HepG2 (cell line): ENCODE results near the gene MED22. TPM values are rescaled to one million over a fixed set of nuclear protein-coding genes. Genes with fewer than 3 reads are reported as not detected.
A peak's percentile ranks its signal among the peaks of the same experiment; 100 is the strongest.

Source experiments
- GATAD2A ChIP-seq: IDR thresholded peaks from 2 replicates; pipeline ENCODE4 v1.6.1; 2016
- HOXA3 ChIP-seq: sonication (generic); formaldehyde crosslinking; IDR thresholded peaks from 2 replicates; pipeline ENCODE4 v1.5.0; 2020; ENCODE audit warnings: missing genetic modification reagents
- POLR2A ChIP-seq, 2 experiments: IDR thresholded peaks; 2 replicates each; pipeline ENCODE4 v1.6.1; 2011; ENCODE audit warnings: low read depth in 2 of 2, low read length in 2 of 2, mild to moderate bottlenecking in 1 of 2, moderate library complexity in 1 of 2; ENCODE audit not compliant: insufficient read depth in 1 of 2
- SATB2 ChIP-seq: sonication (generic); formaldehyde crosslinking; IDR thresholded peaks from 2 replicates; pipeline ENCODE4 v1.5.0; 2020; ENCODE audit warnings: missing genetic modification reagents
- SRSF1 ChIP-seq: fragments of 200-400 bp; formaldehyde crosslinking; optimal IDR thresholded peaks from 2 replicates; pipeline ENCODE3; 2017; ENCODE audit warnings: mild to moderate bottlenecking, low read depth, low read length, moderate library complexity
- TRIM24 ChIP-seq: sonication (generic); formaldehyde crosslinking; IDR thresholded peaks from 2 replicates; pipeline ENCODE4 v1.8.0; 2022; ENCODE audit warnings: mild to moderate bottlenecking, missing genetic modification reagents
- polyA plus RNA-seq, 8 experiments: library from polyadenylated mRNA; depleted of rRNA in 3 of 8; stranded (reverse) in 7 of 8; unstranded in 1 of 8; fragments of >200 nt; fragmentation: Illumina TruSeq in 4 of 8; extraction: Trizol in 4 of 8; gene quantifications; 2 replicates each; pipeline versions ENCODE4 v1.2.1 to v1.2.3, GENCODE V29; 2011 to 2016; ENCODE audit warnings: low read depth in 4 of 8, missing spikeins in 1 of 8, mixed read lengths in 1 of 8; ENCODE audit not compliant: insufficient read depth in 1 of 8
- total RNA-seq, 5 experiments: library from RNA; depleted of rRNA; stranded (reverse); fragments of >200 nt; fragmentation: Illumina TruSeq; extraction: Trizol; gene quantifications; 2 replicates each; pipeline ENCODE4 v1.2.3, GENCODE V29; 2016; ENCODE audit warnings: low read depth in 1 of 5
- TF ChIP-seq, protein P1 (sequence below): sonication (generic); formaldehyde crosslinking; IDR thresholded peaks from 2 replicates; pipeline ENCODE4 v1.5.0; 2020; ENCODE audit warnings: mild to moderate bottlenecking, missing genetic modification reagents, borderline replicate concordance
- TF ChIP-seq, protein P2 (sequence below): sonication (generic); formaldehyde crosslinking; IDR thresholded peaks from 2 replicates; pipeline ENCODE4 v1.8.0; 2022; ENCODE audit warnings: missing genetic modification reagents, mild to moderate bottlenecking, moderate library complexity, borderline replicate concordance
- TF ChIP-seq, protein P3 (sequence below): sonication (generic); formaldehyde crosslinking; IDR thresholded peaks from 2 replicates; pipeline ENCODE4 v1.5.1; 2020; ENCODE audit warnings: missing genetic modification reagents, mild to moderate bottlenecking, borderline replicate concordance
- TF ChIP-seq, protein P4 (sequence below), 2 experiments: fragments of 450-650 bp in 1 of 2; sonication (generic) in 1 of 2; formaldehyde crosslinking in 1 of 2; IDR thresholded peaks; 2 replicates each; pipeline versions ENCODE4 v1.6.1 to v1.8.0; 2016 to 2022; ENCODE audit warnings: antibody characterized with exemption in 1 of 2, mild to moderate bottlenecking in 1 of 2, missing genetic modification reagents in 1 of 2

Gene MED22
- total and polyA plus RNA-seq, 2 of the 13 experiments (the other 11 are each of a cell fraction or from before 2014, with no cell fraction given) = 15.8 to 22.1 TPM

DNA sequence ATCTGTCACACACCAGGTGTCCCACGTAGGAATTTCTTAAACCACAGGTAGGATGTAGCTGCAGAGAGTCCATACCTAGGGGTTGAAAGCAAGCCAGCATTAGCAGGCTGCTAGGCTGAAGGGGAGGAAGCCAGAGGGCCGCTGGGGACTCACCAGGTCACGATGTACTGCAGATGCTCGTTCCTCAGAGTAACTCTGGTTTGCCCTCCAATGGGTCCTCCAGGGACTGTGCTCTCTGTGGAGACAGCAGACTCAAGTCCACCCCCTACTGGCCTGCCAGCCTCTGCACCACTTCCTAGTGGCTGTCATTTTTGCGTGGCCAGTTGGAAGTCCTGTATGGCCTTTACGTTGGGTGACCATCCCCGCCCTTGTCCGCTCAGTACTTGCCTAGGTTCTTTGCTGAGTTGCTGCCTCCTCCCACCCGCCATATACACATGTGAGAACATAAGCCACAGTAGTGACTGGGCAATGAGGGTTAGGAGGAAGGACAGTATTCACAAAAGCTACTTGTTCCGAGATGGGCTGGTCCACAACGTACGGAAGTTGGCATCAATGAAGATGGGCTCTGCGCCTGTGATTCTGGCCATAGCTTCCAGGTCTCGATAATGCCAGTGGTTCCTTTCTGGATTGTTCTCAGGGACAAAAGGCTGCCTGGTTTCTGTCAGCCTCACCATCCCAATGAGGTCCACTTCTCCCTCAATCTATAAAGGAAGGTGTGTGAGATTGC lies 4.1 kb upstream of the MED22 start (continued):
- TF ChIP-seq, protein P1, sequence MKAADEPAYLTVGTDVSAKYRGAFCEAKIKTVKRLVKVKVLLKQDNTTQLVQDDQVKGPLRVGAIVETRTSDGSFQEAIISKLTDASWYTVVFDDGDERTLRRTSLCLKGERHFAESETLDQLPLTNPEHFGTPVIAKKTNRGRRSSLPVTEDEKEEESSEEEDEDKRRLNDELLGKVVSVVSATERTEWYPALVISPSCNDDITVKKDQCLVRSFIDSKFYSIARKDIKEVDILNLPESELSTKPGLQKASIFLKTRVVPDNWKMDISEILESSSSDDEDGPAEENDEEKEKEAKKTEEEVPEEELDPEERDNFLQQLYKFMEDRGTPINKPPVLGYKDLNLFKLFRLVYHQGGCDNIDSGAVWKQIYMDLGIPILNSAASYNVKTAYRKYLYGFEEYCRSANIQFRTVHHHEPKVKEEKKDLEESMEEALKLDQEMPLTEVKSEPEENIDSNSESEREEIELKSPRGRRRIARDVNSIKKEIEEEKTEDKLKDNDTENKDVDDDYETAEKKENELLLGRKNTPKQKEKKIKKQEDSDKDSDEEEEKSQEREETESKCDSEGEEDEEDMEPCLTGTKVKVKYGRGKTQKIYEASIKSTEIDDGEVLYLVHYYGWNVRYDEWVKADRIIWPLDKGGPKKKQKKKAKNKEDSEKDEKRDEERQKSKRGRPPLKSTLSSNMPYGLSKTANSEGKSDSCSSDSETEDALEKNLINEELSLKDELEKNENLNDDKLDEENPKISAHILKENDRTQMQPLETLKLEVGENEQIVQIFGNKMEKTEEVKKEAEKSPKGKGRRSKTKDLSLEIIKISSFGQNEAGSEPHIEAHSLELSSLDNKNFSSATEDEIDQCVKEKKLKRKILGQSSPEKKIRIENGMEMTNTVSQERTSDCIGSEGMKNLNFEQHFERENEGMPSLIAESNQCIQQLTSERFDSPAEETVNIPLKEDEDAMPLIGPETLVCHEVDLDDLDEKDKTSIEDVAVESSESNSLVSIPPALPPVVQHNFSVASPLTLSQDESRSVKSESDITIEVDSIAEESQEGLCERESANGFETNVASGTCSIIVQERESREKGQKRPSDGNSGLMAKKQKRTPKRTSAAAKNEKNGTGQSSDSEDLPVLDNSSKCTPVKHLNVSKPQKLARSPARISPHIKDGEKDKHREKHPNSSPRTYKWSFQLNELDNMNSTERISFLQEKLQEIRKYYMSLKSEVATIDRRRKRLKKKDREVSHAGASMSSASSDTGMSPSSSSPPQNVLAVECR (CRISPR knock-in tag) = peak; percentile 30; the same call in 1 of the 2 replicates
- TF ChIP-seq GATAD2A (CRISPR knock-in tag) = peak; percentile 37; the same call in 1 of the 2 replicates
- TF ChIP-seq POLR2A (IDR thresholded peaks at IDR 0.05; ENCODE audit: insufficient read depth in 1 of 2, low read depth in 2 of 2, low read length in 2 of 2) = peak in 1 of 2 experiments; percentile 59; a peak in 2 of 4 replicates
- TF ChIP-seq, protein P2, sequence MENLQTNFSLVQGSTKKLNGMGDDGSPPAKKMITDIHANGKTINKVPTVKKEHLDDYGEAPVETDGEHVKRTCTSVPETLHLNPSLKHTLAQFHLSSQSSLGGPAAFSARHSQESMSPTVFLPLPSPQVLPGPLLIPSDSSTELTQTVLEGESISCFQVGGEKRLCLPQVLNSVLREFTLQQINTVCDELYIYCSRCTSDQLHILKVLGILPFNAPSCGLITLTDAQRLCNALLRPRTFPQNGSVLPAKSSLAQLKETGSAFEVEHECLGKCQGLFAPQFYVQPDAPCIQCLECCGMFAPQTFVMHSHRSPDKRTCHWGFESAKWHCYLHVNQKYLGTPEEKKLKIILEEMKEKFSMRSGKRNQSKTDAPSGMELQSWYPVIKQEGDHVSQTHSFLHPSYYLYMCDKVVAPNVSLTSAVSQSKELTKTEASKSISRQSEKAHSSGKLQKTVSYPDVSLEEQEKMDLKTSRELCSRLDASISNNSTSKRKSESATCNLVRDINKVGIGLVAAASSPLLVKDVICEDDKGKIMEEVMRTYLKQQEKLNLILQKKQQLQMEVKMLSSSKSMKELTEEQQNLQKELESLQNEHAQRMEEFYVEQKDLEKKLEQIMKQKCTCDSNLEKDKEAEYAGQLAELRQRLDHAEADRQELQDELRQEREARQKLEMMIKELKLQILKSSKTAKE (CRISPR knock-in tag) = no peak
- TF ChIP-seq, protein P3, sequence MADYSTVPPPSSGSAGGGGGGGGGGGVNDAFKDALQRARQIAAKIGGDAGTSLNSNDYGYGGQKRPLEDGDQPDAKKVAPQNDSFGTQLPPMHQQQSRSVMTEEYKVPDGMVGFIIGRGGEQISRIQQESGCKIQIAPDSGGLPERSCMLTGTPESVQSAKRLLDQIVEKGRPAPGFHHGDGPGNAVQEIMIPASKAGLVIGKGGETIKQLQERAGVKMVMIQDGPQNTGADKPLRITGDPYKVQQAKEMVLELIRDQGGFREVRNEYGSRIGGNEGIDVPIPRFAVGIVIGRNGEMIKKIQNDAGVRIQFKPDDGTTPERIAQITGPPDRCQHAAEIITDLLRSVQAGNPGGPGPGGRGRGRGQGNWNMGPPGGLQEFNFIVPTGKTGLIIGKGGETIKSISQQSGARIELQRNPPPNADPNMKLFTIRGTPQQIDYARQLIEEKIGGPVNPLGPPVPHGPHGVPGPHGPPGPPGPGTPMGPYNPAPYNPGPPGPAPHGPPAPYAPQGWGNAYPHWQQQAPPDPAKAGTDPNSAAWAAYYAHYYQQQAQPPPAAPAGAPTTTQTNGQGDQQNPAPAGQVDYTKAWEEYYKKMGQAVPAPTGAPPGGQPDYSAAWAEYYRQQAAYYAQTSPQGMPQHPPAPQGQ (CRISPR knock-in tag) = no peak
- no peak for TF ChIP-seq TRIM24
- no peak for TF ChIP-seq SRSF1
- no peak for TF ChIP-seq SATB2 (CRISPR knock-in tag)
- TF ChIP-seq HOXA3 (CRISPR knock-in tag) = peak; percentile 50
- TF ChIP-seq, protein P4, sequence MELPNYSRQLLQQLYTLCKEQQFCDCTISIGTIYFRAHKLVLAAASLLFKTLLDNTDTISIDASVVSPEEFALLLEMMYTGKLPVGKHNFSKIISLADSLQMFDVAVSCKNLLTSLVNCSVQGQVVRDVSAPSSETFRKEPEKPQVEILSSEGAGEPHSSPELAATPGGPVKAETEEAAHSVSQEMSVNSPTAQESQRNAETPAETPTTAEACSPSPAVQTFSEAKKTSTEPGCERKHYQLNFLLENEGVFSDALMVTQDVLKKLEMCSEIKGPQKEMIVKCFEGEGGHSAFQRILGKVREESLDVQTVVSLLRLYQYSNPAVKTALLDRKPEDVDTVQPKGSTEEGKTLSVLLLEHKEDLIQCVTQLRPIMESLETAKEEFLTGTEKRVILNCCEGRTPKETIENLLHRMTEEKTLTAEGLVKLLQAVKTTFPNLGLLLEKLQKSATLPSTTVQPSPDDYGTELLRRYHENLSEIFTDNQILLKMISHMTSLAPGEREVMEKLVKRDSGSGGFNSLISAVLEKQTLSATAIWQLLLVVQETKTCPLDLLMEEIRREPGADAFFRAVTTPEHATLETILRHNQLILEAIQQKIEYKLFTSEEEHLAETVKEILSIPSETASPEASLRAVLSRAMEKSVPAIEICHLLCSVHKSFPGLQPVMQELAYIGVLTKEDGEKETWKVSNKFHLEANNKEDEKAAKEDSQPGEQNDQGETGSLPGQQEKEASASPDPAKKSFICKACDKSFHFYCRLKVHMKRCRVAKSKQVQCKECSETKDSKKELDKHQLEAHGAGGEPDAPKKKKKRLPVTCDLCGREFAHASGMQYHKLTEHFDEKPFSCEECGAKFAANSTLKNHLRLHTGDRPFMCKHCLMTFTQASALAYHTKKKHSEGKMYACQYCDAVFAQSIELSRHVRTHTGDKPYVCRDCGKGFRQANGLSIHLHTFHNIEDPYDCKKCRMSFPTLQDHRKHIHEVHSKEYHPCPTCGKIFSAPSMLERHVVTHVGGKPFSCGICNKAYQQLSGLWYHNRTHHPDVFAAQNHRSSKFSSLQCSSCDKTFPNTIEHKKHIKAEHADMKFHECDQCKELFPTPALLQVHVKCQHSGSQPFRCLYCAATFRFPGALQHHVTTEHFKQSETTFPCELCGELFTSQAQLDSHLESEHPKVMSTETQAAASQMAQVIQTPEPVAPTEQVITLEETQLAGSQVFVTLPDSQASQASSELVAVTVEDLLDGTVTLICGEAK (IDR thresholded peaks at IDR 0.05) = no peak
- TF ChIP-seq, protein P4 (CRISPR knock-in tag; IDR thresholded peaks at IDR 0.05) = no peak
